Myocyte (in vitro differentiated cells): Measurements from ENCODE around the gene NEURL1. TPM values are rescaled to one million over a fixed set of nuclear protein-coding genes. Genes with fewer than 3 reads are reported as not detected.
A peak's percentile ranks its signal among the peaks of the same experiment; 100 is the strongest.

Source experiments
- DNase-seq: peaks from one replicate; pipeline ENCODE4 v3.0.0-alpha.2; 2012; ENCODE audit warnings: low read depth
- total RNA-seq: library from RNA; depleted of rRNA; stranded (reverse); fragments of >200 nt; gene quantifications from 2 replicates; pipeline ENCODE4 v1.2.3, GENCODE V29; 2014

Gene NEURL1
- total RNA-seq, 1 donor from 2014 or later: 12.1 TPM

DNA sequence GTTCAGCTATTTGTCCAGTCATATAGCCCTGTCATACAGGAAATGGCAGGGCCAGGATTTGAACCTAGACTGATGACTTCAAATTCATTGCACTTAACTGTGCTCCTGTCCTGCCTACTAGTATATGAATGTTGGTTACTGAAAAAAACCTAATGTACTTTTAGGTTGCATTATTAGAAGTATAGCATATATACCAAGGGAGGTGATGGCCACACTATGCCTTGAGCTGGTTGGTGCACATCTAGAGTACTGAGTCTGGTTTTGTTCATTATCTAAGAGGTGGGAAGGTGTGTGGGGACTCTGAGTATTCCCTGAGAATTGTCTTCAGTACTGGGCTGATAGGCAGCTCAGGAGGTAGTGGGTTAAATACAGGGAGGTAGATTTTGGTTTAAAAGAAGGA lies 88.0 kb downstream of the NEURL1 start:
- no peak for DNase-seq

DNA sequence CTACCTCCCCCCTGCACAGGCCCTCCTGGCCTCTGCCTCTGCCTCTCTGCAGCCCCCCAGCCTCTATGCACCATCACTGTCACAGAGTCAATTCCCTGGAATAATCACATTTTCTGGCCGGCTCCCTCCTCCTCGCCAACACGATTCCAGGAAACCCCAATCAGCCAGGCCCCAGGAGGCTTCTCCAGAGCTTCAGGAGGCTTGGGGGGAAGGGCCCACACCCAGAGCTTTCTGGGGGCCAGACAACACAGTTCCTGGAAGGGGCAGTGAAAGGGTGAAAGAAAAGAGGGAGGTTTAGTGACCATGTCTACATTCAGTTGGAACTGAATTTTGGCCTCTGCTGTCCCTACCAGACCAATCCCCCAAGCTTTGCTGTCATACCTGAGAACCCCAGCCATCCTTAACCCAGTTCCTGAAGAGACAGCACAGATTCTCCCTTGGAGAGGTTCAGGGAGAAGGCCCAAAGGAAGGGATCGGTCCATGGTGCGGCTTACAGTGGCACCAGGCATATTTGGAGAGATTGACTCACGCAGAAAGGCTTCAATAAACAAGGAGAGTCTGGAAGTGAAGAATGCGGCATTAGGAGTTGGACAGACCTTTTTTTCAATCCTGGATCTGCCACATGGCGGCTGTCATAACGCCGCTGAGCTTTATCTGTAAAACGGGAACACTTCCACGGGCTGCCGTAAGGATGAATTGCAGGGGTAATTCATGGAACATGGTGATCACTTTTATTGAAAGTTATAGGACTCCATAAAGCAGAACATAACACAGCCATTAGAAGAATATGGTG lies 89.0 kb downstream of the NEURL1 start:
- no peak for DNase-seq

DNA sequence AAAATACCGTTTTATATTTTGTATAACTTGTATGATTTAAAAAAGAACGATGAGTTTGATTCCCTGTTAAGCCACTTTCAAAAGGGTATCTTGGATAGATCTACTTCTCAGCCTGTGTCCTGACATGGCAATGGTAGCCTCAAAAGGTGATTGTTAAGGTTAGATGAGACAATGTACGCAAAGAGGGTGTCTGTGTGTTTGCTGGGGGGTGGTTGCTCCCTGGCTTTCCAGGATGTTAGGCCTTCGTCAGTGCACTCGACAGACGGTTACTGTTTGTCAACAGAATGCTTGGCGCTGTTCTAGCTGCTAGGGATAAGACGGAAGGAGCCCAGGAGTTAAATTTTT lies 90.3 kb downstream of the NEURL1 start:
- no peak for DNase-seq

DNA sequence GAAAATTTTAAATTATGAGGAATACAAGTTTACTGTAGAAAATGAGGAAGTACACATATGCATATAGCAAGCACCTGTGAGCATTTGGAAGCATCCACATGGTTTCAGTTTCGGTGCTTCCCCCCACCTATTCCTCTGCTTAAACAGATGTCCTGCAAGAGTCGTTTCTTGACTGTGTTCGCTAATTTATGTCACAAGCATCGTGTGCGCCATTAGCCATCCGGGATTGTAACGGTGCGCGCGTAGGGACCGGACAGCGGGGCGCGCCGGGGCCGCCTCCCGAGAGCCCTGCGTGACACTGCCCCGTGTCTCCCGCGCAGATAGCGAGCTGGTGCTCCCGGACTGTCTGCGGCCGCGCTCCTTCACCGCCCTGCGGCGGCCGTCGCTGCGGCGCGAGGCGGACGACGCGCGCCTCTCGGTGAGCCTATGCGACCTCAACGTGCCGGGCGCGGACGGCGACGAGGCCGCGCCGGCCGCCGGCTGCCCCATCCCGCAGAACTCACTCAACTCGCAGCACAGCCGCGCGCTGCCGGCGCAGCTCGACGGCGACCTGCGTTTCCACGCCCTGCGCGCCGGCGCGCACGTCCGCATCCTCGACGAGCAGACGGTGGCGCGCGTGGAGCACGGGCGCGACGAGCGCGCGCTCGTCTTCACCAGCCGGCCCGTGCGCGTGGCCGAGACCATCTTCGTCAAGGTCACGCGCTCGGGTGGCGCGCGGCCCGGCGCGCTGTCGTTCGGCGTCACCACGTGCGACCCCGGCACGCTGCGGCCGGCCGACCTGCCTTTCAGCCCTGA lies 90.9 kb downstream of the NEURL1 start:
- no peak for DNase-seq

DNA sequence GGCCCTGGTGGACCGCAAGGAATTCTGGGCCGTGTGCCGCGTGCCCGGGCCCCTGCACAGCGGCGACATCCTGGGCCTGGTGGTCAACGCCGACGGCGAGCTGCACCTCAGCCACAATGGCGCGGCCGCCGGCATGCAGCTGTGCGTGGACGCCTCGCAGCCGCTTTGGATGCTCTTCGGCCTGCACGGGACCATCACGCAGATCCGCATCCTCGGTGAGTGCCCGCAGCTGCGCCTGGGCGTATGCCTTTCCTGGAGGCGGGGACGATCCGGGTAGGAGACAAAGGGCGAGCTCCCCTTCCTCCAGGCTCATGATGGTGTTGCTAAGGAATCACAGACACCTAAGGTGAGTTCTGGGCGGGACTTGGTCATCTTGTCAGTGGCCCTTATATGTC lies 91.5 kb downstream of the NEURL1 start:
- no peak for DNase-seq

DNA sequence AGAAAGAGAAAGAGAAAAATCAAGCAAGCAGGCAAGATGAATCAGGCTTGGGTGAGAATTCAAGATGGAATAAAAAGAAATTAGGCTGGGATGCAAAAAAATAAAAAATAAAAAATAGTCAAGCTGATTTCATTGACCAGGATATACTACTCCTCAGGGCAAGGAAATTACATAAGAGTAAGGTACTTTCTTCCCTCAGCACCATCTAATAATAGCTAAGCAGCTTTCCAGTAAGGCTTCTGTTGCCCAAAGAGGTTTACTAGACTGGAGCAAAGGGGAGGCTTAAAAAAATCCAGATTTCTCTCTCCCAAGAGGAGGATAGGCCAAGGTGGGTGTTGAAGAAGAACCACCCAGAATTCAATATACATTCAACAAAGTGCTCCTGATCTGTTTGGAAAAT lies 93.6 kb downstream of the NEURL1 start:
- no peak for DNase-seq

DNA sequence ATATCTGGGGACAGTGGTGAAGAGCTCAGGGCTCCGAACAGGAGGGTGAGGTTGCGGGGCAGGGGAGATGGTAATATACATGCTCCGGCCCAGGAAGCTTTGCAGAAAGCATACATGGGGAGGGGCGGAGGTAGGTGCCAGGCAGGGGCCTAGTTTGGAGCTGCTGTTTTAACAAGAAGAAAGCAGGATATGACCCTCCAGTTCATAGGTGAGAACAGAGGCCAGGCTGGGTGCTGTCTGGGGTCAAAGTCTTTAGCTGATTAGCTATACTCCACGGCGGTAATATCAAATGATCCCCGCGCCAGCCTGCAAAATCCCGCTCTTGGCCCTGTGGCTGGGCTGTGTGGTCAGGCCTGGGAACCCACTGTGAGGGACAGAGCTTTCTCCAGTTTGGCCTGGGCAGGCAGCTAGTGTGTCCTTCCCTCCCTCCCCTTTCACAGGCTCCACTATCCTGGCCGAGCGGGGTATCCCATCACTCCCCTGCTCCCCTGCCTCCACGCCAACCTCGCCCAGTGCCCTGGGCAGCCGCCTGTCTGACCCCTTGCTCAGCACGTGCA lies 95.6 kb downstream of the NEURL1 start:
- no peak for DNase-seq

DNA sequence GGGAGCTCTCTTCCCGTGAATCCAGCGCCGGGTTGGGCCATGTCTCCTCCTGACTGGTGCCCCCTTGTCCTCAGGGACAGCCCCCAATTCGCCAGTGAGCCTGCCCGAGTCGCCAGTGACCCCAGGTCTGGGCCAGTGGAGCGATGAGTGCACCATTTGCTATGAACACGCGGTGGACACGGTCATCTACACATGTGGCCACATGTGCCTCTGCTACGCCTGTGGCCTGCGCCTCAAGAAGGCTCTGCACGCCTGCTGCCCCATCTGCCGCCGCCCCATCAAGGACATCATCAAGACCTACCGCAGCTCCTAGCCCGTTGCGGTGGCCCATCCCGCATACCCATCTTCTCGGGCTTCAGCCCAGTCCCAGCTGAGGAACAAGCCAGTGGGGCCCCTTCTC lies 96.6 kb downstream of the NEURL1 start:
- DNase-seq: no peak

DNA sequence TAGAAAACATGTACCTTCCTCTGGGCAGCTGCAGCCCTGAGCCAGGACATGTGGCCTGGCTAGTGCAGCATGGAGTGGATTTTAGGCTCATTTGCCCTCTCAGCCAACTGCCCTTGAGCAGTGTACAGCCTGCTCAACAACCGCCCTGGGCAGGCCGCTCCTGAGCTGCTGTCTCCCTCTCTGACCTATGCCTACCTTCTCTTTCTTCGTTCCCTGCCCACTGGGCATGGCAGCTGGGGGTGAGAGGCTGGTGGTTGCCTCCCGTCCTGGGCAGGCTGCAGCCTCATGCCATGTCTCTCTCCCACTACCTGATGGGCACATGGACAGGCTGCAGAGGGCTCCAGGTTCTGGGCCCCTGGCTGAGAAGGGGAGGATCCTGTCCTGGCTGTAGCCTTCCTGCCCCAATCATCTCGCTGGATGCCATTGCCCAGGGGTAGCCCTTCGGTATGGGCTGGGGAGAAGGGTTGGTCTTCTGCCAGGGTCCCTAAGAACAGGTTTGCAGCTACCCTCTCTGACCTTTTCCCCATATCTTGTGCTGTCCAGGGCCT lies 97.3 kb downstream of the NEURL1 start:
- no peak for DNase-seq

DNA sequence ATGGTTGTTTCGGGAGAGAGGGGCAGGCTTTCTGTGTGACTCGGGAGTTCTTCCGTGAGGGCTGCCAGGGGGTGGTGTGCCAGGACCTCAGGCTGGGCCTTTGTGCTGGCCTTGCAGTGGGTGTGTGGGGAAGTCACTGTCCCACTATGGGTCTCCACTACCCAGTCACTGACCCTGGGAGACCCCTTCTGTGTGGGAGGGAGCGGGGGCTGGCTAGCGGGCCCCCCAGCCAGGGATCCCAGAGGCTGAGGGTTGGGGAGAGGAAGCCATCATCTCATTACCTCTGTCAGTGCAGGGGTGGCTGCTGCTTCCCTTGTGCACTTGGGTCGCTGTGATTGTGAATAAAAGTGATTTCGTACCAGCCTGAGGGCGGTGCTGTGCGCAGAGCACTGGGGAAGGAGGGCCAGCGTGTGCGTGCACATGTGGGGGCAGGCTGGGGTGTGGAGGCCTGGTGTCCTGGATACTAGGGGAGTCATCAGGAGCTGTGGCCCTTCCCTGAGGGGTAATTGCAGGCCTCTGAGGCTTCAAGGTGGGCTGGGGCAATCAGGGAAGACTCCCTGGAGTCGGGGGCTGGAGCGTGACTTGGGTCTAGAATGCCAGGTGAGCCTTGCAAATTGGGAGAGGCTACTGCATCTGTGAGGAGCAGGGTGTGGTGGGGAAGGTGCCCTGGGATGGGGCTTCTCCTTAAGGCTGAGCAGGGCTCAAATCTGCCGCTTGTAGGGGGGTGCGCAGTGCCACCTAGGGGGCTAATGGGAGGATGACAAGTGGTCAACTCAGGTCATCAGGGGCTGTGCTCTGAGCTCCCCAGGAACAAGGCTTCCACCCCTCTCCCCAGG lies 98.9 kb downstream of the NEURL1 start:
- peak; percentile 50 for DNase-seq

DNA sequence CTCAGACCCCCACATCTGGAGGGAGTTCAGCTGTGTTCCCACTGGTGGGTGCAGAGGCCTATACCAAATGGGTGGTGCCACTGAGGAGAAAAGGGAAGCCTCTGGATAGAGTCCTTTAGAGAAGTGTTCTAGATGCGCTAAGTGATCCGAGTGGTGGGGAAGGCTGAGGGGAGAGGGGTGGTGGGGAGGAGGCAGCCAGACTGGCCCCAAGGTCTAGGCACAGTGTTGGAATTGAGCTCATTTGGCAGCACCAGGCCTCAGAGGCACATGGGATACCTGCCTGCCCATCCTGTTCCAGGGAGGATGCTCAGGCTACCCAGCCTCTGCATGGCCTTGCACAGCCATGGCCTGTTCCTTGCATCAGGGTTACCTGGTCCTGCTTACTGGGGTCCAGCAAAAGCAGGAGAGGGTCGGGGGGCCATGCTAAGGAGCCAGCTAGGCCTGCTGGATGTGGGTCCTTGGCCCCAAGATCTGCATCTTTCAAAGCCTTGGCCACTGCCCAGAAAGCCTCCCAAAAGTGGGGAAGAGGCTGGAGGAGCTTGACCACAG lies 99.6 kb downstream of the NEURL1 start:
- no peak for DNase-seq

DNA sequence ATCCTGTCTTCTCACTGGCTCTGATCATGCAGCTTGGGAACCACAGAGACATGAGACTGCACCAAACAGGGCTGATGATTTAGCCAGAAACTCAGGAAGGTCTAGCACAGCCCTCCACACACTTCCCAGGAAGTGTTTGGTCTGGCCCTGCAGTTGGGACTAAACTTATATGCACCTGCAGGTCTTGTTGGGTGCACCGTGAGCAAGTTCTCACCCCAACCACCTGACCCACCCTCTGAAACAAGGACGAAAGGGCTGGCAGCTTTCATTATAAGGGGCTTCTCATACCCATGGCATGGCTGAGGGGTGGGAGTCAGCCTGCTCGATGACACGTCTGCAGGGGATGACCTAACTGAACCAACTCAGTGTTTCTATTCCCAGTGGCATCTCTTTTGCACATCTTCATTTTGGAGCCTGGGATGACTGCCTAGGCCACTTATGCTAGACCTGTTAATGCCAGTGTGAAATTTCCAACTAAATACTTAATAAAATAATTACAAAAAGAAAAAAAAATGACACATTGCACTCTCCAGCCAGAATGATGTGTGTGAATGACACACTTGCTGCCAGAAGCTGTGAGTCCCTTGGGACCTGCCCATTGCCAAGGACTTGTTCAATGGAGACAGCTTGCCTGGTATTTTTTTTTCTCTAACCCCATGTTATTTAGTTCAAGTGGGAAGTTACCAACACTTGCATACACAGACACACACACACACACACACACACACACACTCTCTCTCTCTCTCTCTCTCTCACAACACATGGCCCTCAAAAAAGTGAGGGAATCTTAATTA lies 102.6 kb downstream of the NEURL1 start:
- no peak for DNase-seq

DNA sequence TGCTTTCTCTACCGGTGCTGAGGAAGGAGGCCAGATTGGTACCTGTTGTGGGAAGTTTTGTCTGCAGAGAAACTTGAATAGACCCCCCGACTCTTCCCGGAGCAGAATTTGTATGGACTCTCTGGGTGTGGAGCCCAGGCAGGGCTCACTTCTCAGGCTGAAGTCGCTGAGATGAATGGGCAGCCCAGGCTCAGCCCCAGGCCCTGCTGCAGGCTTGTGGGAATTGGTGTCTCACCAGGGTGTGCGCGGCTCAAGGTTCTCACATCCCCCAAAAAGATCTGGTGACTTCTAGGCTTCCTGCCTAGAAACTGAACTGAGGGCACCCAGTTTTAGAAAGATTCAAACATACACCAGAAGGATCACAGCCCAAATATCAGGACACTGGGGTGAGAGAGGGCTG lies 103.5 kb downstream of the NEURL1 start:
- DNase-seq: no peak

DNA sequence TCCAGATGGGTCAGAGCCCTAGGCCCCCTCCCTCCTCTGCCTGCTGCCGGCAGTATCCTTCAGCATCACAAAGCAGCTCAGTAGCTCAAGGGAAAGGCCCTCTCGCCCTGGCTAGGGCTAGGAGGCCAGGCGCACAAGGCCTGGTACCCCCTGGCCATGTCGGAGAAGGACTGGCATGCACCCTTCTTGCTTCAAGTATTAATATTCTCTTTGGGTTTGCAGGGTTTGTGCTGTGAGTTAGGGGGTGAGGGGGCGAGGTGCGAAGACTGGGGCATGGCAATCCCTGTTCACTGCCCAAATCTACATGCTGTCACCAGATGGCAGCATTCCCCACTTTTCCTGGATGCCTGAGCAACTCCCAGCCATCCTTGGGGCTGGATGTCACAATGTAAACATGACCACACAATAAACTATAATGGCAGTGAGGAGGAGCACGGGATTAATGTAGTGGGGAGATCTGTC lies 105.2 kb downstream of the NEURL1 start:
- peak; percentile 61 for DNase-seq

DNA sequence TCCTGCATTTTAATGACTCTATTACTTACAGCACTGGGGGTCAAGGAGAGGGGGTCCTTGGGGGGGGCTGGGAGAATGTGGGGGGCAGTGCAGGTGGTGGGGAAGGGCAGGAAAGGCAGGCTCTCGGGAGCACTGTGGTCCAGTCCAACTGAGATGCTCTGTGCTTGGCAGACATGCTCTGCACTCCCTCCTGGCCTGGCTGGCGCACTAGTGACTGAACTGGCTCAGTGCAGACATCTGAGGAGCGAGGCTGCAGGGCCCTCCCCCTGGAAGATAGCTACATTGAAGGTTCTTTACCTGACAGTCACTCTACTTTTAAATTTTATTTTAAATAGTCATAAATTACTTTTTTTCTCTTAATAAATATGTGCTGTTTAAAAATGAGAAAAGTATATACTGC lies 105.7 kb downstream of the NEURL1 start:
- no peak for DNase-seq

DNA sequence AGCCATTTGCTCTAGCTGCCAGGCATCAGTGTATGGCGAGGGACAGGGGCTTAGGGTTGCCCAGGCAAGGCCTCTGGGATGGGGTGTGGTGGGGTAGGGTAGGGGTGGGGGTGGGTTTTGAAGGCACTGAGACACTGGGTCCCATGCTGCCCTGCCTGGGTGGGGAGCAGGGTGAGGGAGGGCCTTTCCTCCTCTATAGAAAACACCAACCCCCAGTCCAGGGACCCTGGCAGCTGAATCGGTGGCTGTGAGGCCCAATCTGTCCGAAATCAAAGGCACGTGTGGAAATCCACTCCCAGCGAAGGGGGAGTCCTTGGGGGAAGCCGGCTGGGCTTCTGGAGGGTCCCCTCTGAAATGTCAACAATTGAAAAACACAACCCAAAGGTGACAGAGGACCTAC lies 106.4 kb downstream of the NEURL1 start:
- DNase-seq: no peak

DNA sequence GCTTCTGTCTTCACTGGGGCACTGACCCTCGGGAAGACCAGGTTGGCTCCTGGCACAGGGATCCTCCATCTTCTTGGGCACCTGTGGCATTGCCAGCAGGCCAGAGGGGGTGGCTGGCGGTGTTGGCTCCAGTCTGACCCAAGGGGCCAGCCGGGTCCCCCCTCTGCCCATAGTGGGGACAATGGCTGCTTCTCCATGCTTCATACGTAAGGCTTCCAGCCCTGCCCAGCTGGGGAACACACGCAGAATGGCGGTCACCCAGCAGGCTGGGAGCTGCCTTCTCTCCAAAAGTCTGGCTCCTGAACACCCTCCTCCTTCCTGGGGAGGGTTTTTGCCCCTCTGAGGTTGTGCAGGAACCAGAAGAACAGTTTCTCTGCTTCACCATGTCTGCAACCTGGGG lies 106.8 kb downstream of the NEURL1 start:
- DNase-seq: no peak

DNA sequence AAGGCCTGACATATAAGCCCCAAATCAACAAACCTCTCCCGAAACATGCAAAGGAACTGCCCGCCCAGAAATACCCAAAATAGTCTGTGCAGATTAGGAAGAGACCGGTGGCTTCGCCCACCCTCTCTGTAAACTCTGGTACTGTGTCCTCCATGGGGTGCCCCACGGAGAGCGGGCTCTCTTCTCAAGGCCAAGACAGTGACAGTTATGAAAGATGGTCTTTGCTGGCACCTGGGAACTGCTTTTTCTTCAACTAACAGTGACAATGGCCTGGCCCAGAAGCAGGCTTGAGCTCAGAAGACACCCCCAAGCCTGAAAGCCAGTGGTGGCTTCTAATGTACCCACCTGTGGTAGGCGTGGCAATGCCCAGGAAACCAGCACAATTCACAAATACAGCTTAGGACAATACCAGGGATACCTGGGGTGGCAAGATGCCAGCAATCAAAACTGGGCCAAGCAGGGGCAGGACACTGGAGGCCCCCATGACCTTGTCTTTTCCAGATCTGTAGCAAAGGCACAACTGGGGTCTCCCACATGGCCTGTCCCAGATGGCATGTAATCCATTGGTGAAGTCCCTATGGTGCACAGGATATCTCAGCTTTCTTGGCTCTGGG lies 107.6 kb downstream of the NEURL1 start:
- no peak for DNase-seq

DNA sequence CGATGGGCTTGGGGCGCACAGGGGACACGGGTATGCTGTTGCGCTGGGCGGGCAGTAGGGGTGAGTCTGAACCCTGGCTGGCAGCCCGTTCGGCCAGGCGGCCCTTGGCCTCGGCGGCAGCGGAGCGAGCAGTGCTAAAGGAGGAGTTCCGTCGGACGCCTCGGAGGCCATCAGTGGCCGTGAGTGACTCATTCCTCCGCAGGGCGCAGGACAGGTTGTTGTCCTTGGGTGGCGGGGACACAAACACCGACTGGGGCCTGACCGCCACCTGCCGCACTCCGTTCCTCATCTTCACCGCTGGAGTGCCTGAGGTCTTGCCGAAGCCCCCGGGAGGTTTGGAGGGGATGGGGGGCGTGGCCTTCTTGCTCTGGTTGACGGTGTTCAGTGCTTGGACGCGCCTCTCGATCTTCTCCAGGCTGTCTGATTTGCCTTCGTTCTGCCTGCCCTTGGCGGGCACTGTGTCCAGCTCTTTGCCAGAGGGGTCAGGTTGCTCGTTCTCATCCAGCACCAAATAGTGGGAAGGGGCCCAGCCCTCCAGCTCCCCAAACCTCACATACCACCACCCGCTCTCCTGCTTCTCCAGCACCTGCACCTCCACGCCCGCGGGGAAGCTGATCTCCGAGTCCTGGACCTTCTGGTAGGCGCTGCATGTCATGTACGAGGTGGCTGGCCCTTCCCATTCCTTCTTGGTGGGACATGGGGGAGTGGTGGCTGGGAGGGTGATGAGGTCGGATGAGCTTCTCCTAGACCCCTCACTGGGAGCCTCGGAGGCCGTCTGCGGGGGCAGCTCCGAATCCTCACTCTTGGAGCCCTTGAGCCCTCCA lies 108.7 kb downstream of the NEURL1 start:
- DNase-seq: no peak
